Activated CD8-positive, alpha-beta T cell treated with anti-CD3 and anti-CD28 coated beads for 36 hours (primary cell): Measurements from ENCODE around the gene DEFB131A. TPM values are rescaled to one million over a fixed set of nuclear protein-coding genes. Genes with fewer than 3 reads are reported as not detected.
"Not testable (repeated sequence)": the region's sequence is repeated elsewhere in the genome, so short reads cannot be mapped to it uniquely, and the experiment has no call there.

Experiments used
- ATAC-seq: fragments of 200-7000 bp; cut with Tn5 transposase; one replicate; pipeline ENCODE4 v1.10.0; 2021; ENCODE audit warnings: mild to moderate bottlenecking, moderate library complexity
- CTCF ChIA-PET: fragments of 350-600 bp; sonication (Branson Sonifier 250); formaldehyde crosslinking; loops from one replicate; lab custom pipeline; 2021; ENCODE audit warnings: antibody characterized with exemption; lab: Charles Lee
- POLR2A ChIA-PET: fragments of 350-600 bp; sonication (Branson Sonifier 250); formaldehyde crosslinking; loops from one replicate; lab custom pipeline; 2021; ENCODE audit warnings: antibody characterized with exemption; lab: Charles Lee
- DNase-seq: peaks from one replicate; pipeline ENCODE4 v3.0.0-alpha.2; 2020
- H3K27ac Mint-ChIP-seq: one replicate; pipeline ENCODE4 v1.8.0; 2021; ENCODE audit warnings: mild to moderate bottlenecking, mixed read lengths
- H3K27me3 Mint-ChIP-seq: one replicate; pipeline ENCODE4 v1.8.0; 2021; ENCODE audit warnings: mixed read lengths
- H3K36me3 Mint-ChIP-seq: one replicate; pipeline ENCODE4 v1.8.0; 2021; ENCODE audit warnings: low read depth, mixed read lengths
- H3K4me1 Mint-ChIP-seq: one replicate; pipeline ENCODE4 v1.8.0; 2021; ENCODE audit warnings: low read depth, mixed read lengths
- H3K4me3 Mint-ChIP-seq: one replicate; pipeline ENCODE4 v1.8.0; 2021; ENCODE audit warnings: mild to moderate bottlenecking, moderate library complexity, mixed read lengths
- H3K9me3 Mint-ChIP-seq: one replicate; pipeline ENCODE4 v1.8.0; 2021; ENCODE audit warnings: mixed read lengths
- CTCF ChIP-seq: fragments of 200-600 bp; IDR thresholded peaks from one replicate; pipeline ENCODE4 v1.8.0; 2022; ENCODE audit warnings: antibody characterized with exemption, mild to moderate bottlenecking
- intact Hi-C: fragments of 100-400 bp; cut with micrococcal nuclease; formaldehyde crosslinking; loops from one replicate; pipeline ENCODE4 v1.10.0; 2022
- total RNA-seq, 2 experiments: library from RNA; stranded (reverse); gene quantifications; one replicate each; pipeline ENCODE4 v1.2.3, GENCODE V29; 2021

DEFB131A gene
- total RNA-seq, result not detected

GRCh38 chr4:9444114-9444513 lies at the start of gene DEFB131A:
DEFB131A (plus strand) TSS chr4:9444414; CDS start chr4:9444534, 120 bp downstream.
- H3K27ac Mint-ChIP-seq, CTCF ChIA-PET, POLR2A ChIA-PET, ATAC-seq, H3K36me3 Mint-ChIP-seq, H3K4me1 Mint-ChIP-seq, DNase-seq, H3K9me3 Mint-ChIP-seq, H3K4me3 Mint-ChIP-seq, intact Hi-C loops, H3K27me3 Mint-ChIP-seq: not testable (repeated sequence)

GRCh38 chr4:9405774-9406173 lies 38.4 kb upstream of the DEFB131A start:
- POLR2A ChIA-PET, result not testable (repeated sequence)

GRCh38 chr4:9406491-9406890 lies 37.7 kb upstream of the DEFB131A start:
- H3K36me3 Mint-ChIP-seq, H3K27me3 Mint-ChIP-seq, CTCF ChIA-PET, ATAC-seq, H3K4me3 Mint-ChIP-seq, H3K9me3 Mint-ChIP-seq, intact Hi-C loops, H3K27ac Mint-ChIP-seq, DNase-seq, H3K4me1 Mint-ChIP-seq, POLR2A ChIA-PET: not testable (repeated sequence)

More at GRCh38 chr4:9405774-9406173, 38.4 kb upstream of the DEFB131A start:
- H3K36me3 Mint-ChIP-seq, H3K27ac Mint-ChIP-seq, H3K27me3 Mint-ChIP-seq, H3K4me1 Mint-ChIP-seq, H3K4me3 Mint-ChIP-seq, CTCF ChIA-PET, H3K9me3 Mint-ChIP-seq, ATAC-seq, DNase-seq, intact Hi-C loops: not testable (repeated sequence)

- TF ChIP-seq CTCF, result no peak
- Mint-ChIP-seq H3K4me3 (no peak overlapping the region), H3K4me1 (no peaks in the 10 kb centered on the region), H3K27me3 (peaks cover 2% of the 10 kb centered on the region), H3K36me3 (no peaks in the 10 kb centered on the region), H3K27ac (no peak overlapping the region), H3K9me3 (peaks cover 4% of the 10 kb centered on the region)
- ATAC-seq, result no peak
- ChIA-PET POLR2A (no interaction called here), CTCF (no interaction called here)
- intact Hi-C loops, result no loop called here
- DNase-seq, result no peak
Measured at GRCh38 chr4:9409793-9410192, 34.4 kb upstream of the DEFB131A start.

- ATAC-seq, H3K9me3 Mint-ChIP-seq, intact Hi-C loops, DNase-seq, H3K4me3 Mint-ChIP-seq, H3K4me1 Mint-ChIP-seq, POLR2A ChIA-PET, H3K36me3 Mint-ChIP-seq, H3K27me3 Mint-ChIP-seq, CTCF ChIA-PET, H3K27ac Mint-ChIP-seq: not testable (repeated sequence)
Measured at GRCh38 chr4:9421884-9422455, 22.2 kb upstream of the DEFB131A start.

- H3K27me3 Mint-ChIP-seq, H3K4me3 Mint-ChIP-seq, H3K27ac Mint-ChIP-seq, DNase-seq, H3K36me3 Mint-ChIP-seq, CTCF ChIA-PET, intact Hi-C loops, POLR2A ChIA-PET, H3K4me1 Mint-ChIP-seq, ATAC-seq, H3K9me3 Mint-ChIP-seq: not testable (repeated sequence)
Measured at GRCh38 chr4:9425916-9426315, 18.3 kb upstream of the DEFB131A start.

GRCh38 chr4:9430061-9430460 lies 14.2 kb upstream of the DEFB131A start:
- H3K36me3 Mint-ChIP-seq, H3K9me3 Mint-ChIP-seq, DNase-seq, H3K27ac Mint-ChIP-seq, H3K27me3 Mint-ChIP-seq, intact Hi-C loops, H3K4me3 Mint-ChIP-seq, ATAC-seq, CTCF ChIA-PET, POLR2A ChIA-PET, H3K4me1 Mint-ChIP-seq: not testable (repeated sequence)

GRCh38 chr4:9433320-9433719 lies 10.9 kb upstream of the DEFB131A start:
- POLR2A ChIA-PET, H3K4me3 Mint-ChIP-seq, DNase-seq, H3K27me3 Mint-ChIP-seq, ATAC-seq, H3K4me1 Mint-ChIP-seq, H3K9me3 Mint-ChIP-seq, intact Hi-C loops, H3K27ac Mint-ChIP-seq, H3K36me3 Mint-ChIP-seq, CTCF ChIA-PET: not testable (repeated sequence)

GRCh38 chr4:9436728-9437127 lies 7.5 kb upstream of the DEFB131A start:
- H3K4me3 Mint-ChIP-seq, CTCF ChIA-PET: not testable (repeated sequence)

GRCh38 chr4:9442355-9442754 lies 1.9 kb upstream of the DEFB131A start:
- intact Hi-C loops, result not testable (repeated sequence)

More at GRCh38 chr4:9436728-9437127, 7.5 kb upstream of the DEFB131A start:
- POLR2A ChIA-PET, H3K36me3 Mint-ChIP-seq, ATAC-seq, DNase-seq, H3K27ac Mint-ChIP-seq, H3K27me3 Mint-ChIP-seq, H3K9me3 Mint-ChIP-seq, H3K4me1 Mint-ChIP-seq, intact Hi-C loops: not testable (repeated sequence)

GRCh38 chr4:9444681-9445080 lies 467 bp downstream of the DEFB131A start:
- H3K27ac Mint-ChIP-seq, H3K36me3 Mint-ChIP-seq, POLR2A ChIA-PET, H3K27me3 Mint-ChIP-seq, H3K9me3 Mint-ChIP-seq, ATAC-seq, CTCF ChIA-PET, H3K4me3 Mint-ChIP-seq, intact Hi-C loops, DNase-seq, H3K4me1 Mint-ChIP-seq: not testable (repeated sequence)

More at GRCh38 chr4:9442355-9442754, 1.9 kb upstream of the DEFB131A start:
- CTCF ChIA-PET, POLR2A ChIA-PET, H3K27ac Mint-ChIP-seq, H3K27me3 Mint-ChIP-seq, H3K4me1 Mint-ChIP-seq, DNase-seq, ATAC-seq, H3K9me3 Mint-ChIP-seq, H3K4me3 Mint-ChIP-seq, H3K36me3 Mint-ChIP-seq: not testable (repeated sequence)
